Stimulated activated naive CD8-positive, alpha-beta T cell treated with anti-CD3 and anti-CD28 coated beads, Interleukin-15, Interleukin-2, amounts not matched to agents 100 ng/mL and 50 ng/mL, for 24 hours (primary cell): ENCODE data around the gene OSGIN1.
A peak's percentile ranks its signal among the peaks of the same experiment; 100 is the strongest.

Source experiments
- H3K27ac Mint-ChIP-seq: one replicate; pipeline ENCODE4 v1.8.0; 2021; ENCODE audit warnings: mild to moderate bottlenecking, mixed read lengths
- H3K27me3 Mint-ChIP-seq: one replicate; pipeline ENCODE4 v1.8.0; 2021; ENCODE audit warnings: mixed read lengths
- H3K36me3 Mint-ChIP-seq: one replicate; pipeline ENCODE4 v1.8.0; 2021; ENCODE audit warnings: low read depth, mixed read lengths
- H3K4me1 Mint-ChIP-seq: one replicate; pipeline ENCODE4 v1.8.0; 2021; ENCODE audit warnings: low read depth, mixed read lengths
- H3K4me3 Mint-ChIP-seq: one replicate; pipeline ENCODE4 v1.8.0; 2021; ENCODE audit warnings: mild to moderate bottlenecking, mixed read lengths
- H3K9me3 Mint-ChIP-seq: one replicate; pipeline ENCODE4 v1.8.0; 2021; ENCODE audit warnings: mixed read lengths

The OSGIN1 gene

GRCh38 chr16:83920894-83921491 is 32.0 kb upstream of the OSGIN1 start:
- Mint-ChIP-seq H3K36me3 (peaks cover 44% of the 10 kb centered on the region), H3K27ac (no peak overlapping the region), H3K27me3 (no peaks in the 10 kb centered on the region), H3K9me3 (no peaks in the 10 kb centered on the region), H3K4me1 (no peaks in the 10 kb centered on the region), H3K4me3 (no peak overlapping the region)

DNA sequence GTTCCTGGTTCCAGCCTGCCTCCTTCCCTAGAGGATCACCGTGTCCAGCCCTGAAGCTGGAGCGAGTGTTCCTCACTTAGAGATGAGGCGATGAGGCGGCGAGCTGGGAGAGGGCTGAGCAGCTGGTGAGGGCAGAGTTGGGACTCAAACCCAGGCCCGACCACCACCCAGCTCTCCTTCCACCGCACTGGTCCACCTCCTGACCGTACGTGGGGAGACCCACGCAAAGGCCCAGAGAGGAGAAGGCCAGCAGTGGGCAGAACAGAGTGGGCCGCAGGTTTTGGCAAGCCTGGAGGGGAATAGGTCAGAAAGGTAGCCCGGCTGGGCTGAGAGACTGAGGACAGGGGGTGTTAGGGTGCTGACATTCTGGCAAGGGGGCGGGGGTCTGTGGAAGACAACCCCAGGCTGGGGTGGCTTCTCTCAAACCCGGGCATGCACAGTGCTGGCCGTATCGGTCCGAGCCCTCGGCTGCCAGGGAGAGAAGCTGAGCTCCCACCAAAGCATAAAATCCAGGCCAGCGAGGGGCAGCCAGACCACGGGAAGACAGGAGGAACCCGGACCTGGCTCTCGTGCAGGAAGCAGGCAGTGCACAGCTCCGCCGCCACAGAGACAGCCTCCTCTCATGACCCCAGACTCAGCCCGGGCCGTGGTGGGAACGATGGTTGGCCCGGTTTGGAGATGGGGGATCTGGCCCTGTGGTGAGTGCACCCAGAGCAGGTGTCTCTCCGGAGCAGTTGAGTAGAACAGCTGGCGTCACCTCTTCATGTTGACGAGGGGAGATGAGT is 29.3 kb upstream of the OSGIN1 start:
- Mint-ChIP-seq H3K4me1 (no peaks in the 10 kb centered on the region), H3K9me3 (no peaks in the 10 kb centered on the region), H3K27ac (no peak overlapping the region), H3K4me3 (no peak overlapping the region), H3K27me3 (no peaks in the 10 kb centered on the region), H3K36me3 (peaks cover 20% of the 10 kb centered on the region)

DNA sequence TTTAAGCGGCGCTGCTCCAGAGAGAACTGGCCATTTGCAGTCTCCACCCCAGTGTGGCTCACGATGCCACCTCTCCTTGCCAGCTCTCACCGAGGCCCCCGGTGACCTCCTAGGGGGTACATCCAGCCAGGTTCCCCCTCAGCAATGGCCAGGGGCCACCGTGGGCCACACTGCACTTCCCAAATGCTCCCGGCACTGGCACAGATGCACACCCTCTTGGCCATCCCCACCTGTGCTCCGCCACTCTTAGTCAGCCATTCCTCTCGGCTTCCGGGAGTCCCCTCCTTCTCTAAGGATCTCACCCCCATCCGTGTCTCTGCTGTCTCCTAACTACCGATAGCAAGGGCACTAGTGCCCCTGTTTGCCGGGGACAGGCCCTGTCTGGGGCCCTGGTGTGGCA is 28.4 kb upstream of the OSGIN1 start:
- no peaks in the 10 kb centered on the region for H3K27me3 Mint-ChIP-seq
- peaks cover 11% of the 10 kb centered on the region for H3K36me3 Mint-ChIP-seq
- H3K4me3 Mint-ChIP-seq = no peak overlapping the region
- H3K4me1 Mint-ChIP-seq = no peaks in the 10 kb centered on the region
- H3K27ac Mint-ChIP-seq = no peak overlapping the region
- H3K9me3 Mint-ChIP-seq = no peaks in the 10 kb centered on the region

DNA sequence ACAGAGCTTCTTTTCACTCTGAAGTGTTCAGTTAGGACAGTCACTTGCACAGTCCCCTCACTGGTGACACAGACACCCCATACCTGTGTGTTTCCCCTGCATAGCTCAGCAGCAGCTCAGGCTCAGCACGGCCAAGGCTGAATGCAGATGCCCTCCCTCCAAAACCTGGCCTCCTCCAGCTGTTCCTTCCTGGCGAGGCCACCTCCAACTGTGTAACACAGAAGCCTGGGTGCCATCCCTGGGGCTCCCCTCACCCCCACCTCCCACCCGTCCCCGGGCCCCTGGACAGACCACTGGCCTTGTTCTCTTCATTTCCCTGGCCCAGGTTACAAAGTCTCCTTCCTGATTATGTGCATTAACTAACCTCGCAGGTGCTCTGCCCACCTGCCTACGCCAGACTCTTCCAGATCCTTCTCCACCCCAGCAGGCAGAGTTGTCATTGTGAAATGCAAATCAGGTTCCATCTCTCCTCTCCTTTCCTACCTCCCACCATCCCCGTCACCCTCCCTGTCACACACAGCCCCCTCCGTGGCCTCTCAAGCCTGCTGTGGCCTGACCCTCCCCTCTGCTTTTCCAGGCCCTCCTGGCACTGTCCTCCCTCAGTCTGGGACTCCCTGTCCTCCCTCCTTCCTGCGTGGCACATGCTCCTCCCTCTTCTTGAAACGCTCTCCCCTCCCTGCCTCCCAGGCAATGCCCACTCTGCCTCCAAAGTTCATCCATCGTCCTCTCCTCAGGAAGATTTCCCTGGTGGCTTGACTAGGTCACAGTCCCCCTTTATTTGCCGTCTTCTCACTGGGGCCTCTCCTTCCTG is 27.7 kb upstream of the OSGIN1 start:
- peak overlapping the region; percentile 45 for H3K27ac Mint-ChIP-seq
- no peak overlapping the region for H3K4me3 Mint-ChIP-seq
- no peaks in the 10 kb centered on the region for H3K27me3 Mint-ChIP-seq
- no peaks in the 10 kb centered on the region for H3K9me3 Mint-ChIP-seq
- peaks cover 8% of the 10 kb centered on the region for H3K36me3 Mint-ChIP-seq
- no peaks in the 10 kb centered on the region for H3K4me1 Mint-ChIP-seq

DNA sequence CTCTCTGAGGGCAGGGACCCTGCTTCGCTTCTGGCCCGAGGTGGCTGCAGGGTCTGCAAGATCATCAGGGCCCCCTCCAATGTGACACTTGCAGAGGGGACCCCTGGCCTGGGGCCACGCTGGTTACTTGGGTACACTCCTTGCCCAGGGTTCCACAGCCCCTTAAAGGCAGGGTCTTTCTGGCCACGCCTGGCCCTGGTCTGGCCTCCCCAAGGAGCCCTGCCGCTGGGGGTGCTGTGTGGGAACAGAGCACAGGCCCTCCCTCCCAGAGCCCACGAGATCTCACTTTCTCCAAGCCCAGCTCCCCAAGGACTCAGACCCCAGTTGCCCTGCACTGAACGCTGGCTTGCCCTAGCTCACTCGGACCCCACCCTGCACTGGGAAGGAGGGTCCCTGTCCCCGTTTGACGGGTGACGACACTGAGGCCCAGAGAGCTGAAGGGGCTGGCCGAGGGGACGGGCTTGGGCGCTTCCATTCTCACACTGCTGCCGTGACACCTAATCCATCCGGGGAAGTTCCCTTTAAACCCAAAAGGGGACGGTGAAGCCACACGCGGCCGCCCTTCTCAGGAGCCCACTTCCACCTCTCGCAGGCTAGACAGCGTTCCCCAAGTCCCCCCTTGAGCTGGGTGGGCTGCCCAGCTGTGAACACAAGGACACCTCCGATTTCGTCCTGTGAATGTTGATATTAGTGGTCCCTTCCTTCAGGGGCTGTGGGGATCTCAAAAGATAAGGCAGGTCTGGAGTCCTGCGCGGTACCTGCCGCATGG is 26.9 kb upstream of the OSGIN1 start:
- no peaks in the 10 kb centered on the region for H3K36me3 Mint-ChIP-seq
- no peaks in the 10 kb centered on the region for H3K9me3 Mint-ChIP-seq

DNA sequence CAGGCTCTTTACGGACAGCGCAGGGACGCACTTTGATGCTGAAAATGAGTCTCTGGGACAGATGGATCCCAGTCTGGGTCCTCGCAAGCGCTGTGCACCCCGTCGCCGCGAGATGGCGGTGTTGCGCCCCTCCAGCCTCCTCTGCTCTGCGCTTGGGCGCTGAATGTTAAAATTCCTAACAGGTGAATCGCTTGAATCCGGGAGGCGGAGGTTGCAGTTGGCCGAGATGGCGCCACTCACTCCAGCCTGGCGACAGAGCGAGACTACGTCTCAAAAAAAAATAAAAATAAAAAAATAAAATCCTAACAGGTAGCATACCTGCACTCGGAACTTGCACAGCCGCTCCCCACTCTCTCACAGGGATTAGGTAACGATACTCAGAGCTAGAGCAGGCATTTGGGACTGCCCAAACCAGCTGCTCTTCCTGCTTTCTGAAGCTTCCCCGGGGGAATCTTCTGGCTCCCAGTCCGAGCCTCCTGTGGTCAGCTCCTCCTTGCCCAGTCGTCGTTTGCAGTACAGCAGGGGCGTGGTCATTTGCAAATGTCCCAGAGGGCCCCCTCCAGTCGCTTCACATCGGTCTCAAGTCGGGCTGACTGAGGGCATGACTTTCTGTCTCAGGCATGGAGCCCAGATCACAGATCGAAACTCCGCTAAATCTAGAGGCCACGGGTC is 26.2 kb upstream of the OSGIN1 start:
- no peaks in the 10 kb centered on the region for H3K36me3 Mint-ChIP-seq
- no peak overlapping the region for H3K27ac Mint-ChIP-seq
- H3K27me3 Mint-ChIP-seq = no peaks in the 10 kb centered on the region
- no peaks in the 10 kb centered on the region for H3K4me1 Mint-ChIP-seq
- H3K9me3 Mint-ChIP-seq = no peaks in the 10 kb centered on the region
- H3K4me3 Mint-ChIP-seq = no peak overlapping the region

More for the DNA sequence above, 26.9 kb upstream of the OSGIN1 start:
- no peak overlapping the region for H3K27ac Mint-ChIP-seq
- no peaks in the 10 kb centered on the region for H3K4me1 Mint-ChIP-seq
- H3K27me3 Mint-ChIP-seq = no peaks in the 10 kb centered on the region
- H3K4me3 Mint-ChIP-seq = no peak overlapping the region

- Mint-ChIP-seq H3K36me3 (no peaks in the 10 kb centered on the region), H3K9me3 (no peaks in the 10 kb centered on the region), H3K4me1 (no peaks in the 10 kb centered on the region), H3K4me3 (no peak overlapping the region), H3K27me3 (no peaks in the 10 kb centered on the region), H3K27ac (no peak overlapping the region)
Observed at GRCh38 chr16:83928341-83929055, 24.5 kb upstream of the OSGIN1 start.

DNA sequence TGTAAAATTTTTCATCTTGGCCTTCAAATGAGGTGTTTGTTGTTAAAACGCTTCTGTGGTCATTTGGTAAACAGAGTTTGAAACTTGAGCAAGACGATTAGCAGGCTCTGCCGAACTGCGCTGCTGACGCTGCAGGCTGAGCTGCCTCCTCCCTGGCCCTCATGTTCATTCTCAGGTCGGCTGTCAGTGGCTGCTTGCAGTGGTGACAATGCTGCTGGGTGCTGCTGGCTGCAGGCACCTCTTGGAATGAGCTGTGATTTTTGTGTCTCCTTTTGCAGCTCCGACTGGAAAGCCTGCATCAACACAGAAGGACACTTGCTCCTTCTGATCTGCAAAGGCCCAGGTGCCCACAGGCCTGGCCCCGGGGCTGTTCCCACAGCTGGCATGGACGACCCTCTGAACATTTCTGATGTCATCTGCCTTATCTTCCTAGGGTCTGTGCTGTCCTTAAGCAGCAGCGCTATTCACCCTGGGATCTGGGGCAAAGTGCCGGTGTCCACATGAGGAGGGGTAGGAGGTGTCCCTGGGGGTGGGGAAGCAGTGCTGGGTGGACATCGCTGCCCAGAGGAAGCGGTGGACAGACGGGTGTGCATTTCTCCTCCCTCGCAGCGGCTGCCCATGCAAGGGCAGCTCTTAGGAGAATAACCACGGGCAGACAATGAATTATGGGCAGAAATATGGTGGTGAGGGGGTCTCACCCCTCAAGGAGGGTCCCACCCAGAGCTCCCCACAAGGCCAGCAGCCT is 23.1 kb upstream of the OSGIN1 start:
- no peaks in the 10 kb centered on the region for H3K36me3 Mint-ChIP-seq
- H3K27ac Mint-ChIP-seq = no peak overlapping the region
- no peaks in the 10 kb centered on the region for H3K27me3 Mint-ChIP-seq
- no peaks in the 10 kb centered on the region for H3K9me3 Mint-ChIP-seq
- no peak overlapping the region for H3K4me3 Mint-ChIP-seq
- H3K4me1 Mint-ChIP-seq = no peaks in the 10 kb centered on the region

GRCh38 chr16:83930730-83931500 is 22.1 kb upstream of the OSGIN1 start:
- Mint-ChIP-seq H3K4me1 (no peaks in the 10 kb centered on the region), H3K36me3 (no peaks in the 10 kb centered on the region), H3K4me3 (no peak overlapping the region), H3K9me3 (no peaks in the 10 kb centered on the region), H3K27me3 (no peaks in the 10 kb centered on the region), H3K27ac (no peak overlapping the region)

- Mint-ChIP-seq H3K4me3 (no peak overlapping the region), H3K27me3 (no peaks in the 10 kb centered on the region), H3K36me3 (no peaks in the 10 kb centered on the region), H3K27ac (no peak overlapping the region), H3K4me1 (no peaks in the 10 kb centered on the region), H3K9me3 (no peaks in the 10 kb centered on the region)
Observed at GRCh38 chr16:83931556-83931955, 21.5 kb upstream of the OSGIN1 start.

DNA sequence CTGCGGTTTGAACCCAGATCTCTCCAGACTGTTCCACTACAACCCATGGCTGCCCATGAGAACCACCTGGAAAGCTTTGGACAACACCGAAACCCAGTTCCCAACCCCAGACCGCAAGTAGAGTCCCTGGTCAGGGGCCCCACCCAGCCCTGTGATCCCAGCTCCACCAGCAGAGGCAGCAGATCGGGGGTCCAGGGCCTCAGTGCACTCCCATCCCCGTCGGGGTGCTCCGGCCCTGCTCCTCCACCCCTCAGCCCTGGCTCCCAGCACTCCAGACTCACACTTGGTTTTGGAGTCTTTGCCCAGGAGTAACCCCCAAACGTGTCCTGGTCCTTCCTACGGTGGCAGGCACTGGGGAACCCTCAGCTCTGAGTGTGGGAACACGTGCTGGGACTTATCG is 20.7 kb upstream of the OSGIN1 start:
- H3K4me1 Mint-ChIP-seq = no peaks in the 10 kb centered on the region
- H3K9me3 Mint-ChIP-seq = no peaks in the 10 kb centered on the region
- H3K27me3 Mint-ChIP-seq = no peaks in the 10 kb centered on the region
- no peak overlapping the region for H3K27ac Mint-ChIP-seq
- H3K4me3 Mint-ChIP-seq = no peak overlapping the region
- no peaks in the 10 kb centered on the region for H3K36me3 Mint-ChIP-seq

DNA sequence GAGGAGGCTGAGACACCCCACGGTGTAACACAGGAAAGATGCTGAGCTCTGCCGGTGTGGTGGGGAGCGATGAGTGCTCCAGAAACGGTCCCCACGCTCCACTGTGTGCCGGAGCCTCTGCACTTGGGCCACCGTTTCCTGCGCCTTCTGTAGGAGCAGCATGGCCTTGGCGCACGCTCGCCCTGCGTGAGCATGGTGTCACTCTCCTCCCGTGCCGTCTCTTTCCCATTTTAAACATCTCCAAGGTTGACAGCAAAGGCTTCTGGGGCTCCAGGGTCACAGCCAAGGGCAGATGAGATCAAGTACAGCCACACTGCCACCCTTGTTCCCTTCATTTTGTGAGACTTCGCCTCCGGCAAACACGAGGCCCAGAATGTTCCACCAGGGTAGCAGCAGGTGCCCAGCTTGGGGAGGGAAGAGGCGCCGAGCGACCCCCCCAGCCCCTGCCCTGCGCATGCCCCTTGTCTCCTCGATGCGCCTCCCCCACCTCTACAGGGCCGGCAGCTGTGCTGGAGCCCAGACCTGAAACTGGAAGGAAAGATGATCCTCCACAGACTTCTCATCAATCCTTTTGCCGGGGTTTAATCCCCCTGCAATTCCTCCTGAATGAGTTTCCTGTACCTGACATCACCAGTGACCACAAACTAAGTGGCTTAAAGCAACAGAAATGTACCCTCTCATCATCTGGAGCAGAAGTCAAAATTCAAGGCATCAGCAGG is 19.9 kb upstream of the OSGIN1 start:
- Mint-ChIP-seq H3K27me3 (no peaks in the 10 kb centered on the region), H3K36me3 (no peaks in the 10 kb centered on the region), H3K9me3 (no peaks in the 10 kb centered on the region), H3K4me1 (no peaks in the 10 kb centered on the region), H3K4me3 (no peak overlapping the region), H3K27ac (no peak overlapping the region)
